Glutamatergic neuron (in vitro differentiated cells): ENCODE measurements around the gene CIC. TPM values are rescaled to one million over a fixed set of nuclear protein-coding genes. Genes with fewer than 3 reads are reported as not detected.

Source experiments
- DNase-seq: peaks from one replicate; pipeline ENCODE4 v3.0.0; 2022
- H3K27ac Mint-ChIP-seq: one replicate; pipeline ENCODE4 v1.8.0; 2020; ENCODE audit warnings: mild to moderate bottlenecking, mixed read lengths, inconsistent platforms; ENCODE audit not compliant: unreplicated experiment
- H3K27me3 Mint-ChIP-seq: one replicate; pipeline ENCODE4 v1.8.0; 2020; ENCODE audit warnings: mild to moderate bottlenecking, moderate library complexity, mixed read lengths, inconsistent platforms; ENCODE audit not compliant: unreplicated experiment
- H3K36me3 Mint-ChIP-seq: one replicate; pipeline ENCODE4 v1.8.0; 2020; ENCODE audit warnings: mild to moderate bottlenecking, mixed read lengths, inconsistent platforms; ENCODE audit not compliant: unreplicated experiment
- H3K4me1 Mint-ChIP-seq: one replicate; pipeline ENCODE4 v1.8.0; 2020; ENCODE audit warnings: mild to moderate bottlenecking, low read depth, mixed read lengths, inconsistent platforms; ENCODE audit not compliant: unreplicated experiment
- H3K4me3 Mint-ChIP-seq: one replicate; pipeline ENCODE4 v1.8.0; 2020; ENCODE audit warnings: mild to moderate bottlenecking, mixed read lengths, inconsistent platforms; ENCODE audit not compliant: unreplicated experiment
- H3K9me3 Mint-ChIP-seq: one replicate; pipeline ENCODE4 v1.8.0; 2020; ENCODE audit warnings: mild to moderate bottlenecking, moderate library complexity, mixed read lengths, inconsistent platforms; ENCODE audit not compliant: unreplicated experiment
- CTCF ChIP-seq: fragments of 200-600 bp; sonication (generic); IDR thresholded peaks from one replicate; pipeline ENCODE4 v1.5.0; 2021; ENCODE audit not compliant: partially characterized antibody, unreplicated experiment
- long read RNA-seq: library from polyadenylated mRNA; unstranded; transcript quantifications from one replicate; pipeline ENCODE4 v2.0.0, GENCODE V29; 2020; ENCODE audit not compliant: unreplicated experiment
- total RNA-seq: library from RNA; stranded (reverse); fragmentation: NEBNext Ultra II Directional; extraction: Animal tissue kit (Norgen Biotek cat#: 25700); gene quantifications from one replicate; pipeline ENCODE4 v1.2.1, GENCODE V29; 2021; ENCODE audit not compliant: unreplicated experiment

The CIC gene
- 150 TPM for total RNA-seq
- long read RNA-seq, partial matches to known transcripts = 1 of 5 reads
- long read RNA-seq, other reads (novel, unspliced or antisense) = 3 of 5 reads

- H3K4me1 Mint-ChIP-seq = peaks cover 17% of the 10 kb centered on the region
- H3K9me3 Mint-ChIP-seq = peaks cover 2% of the 10 kb centered on the region
- H3K27ac Mint-ChIP-seq = peak within 1 kb of the TSS; percentile 93
- no peak for TF ChIP-seq CTCF
- DNase-seq = peak; percentile 99
- H3K36me3 Mint-ChIP-seq = no peaks in the 10 kb centered on the region
- peak within 1 kb of the TSS; percentile 97 for H3K4me3 Mint-ChIP-seq
- H3K27me3 Mint-ChIP-seq = peaks cover 6% of the 10 kb centered on the region
These were observed at the start of gene CIC for GRCh38 chr19:42268704-42269477. Gene CIC (plus strand): TSS chr19:42269252. CDS start chr19:42271784, 2,532 bp downstream.

- peaks cover 15% of the 10 kb centered on the region for H3K4me1 Mint-ChIP-seq
- peak; percentile 98 for DNase-seq
- peaks cover 14% of the 10 kb centered on the region for H3K9me3 Mint-ChIP-seq
- no peaks in the 10 kb centered on the region for H3K36me3 Mint-ChIP-seq
- H3K27ac Mint-ChIP-seq = peak within 1 kb of the TSS; percentile 94
- peak within 1 kb of the TSS; percentile 98 for H3K4me3 Mint-ChIP-seq
- H3K27me3 Mint-ChIP-seq = peaks cover 6% of the 10 kb centered on the region
- TF ChIP-seq CTCF = peak; percentile 10
These were observed 49.0 kb upstream of the CIC start, which contains the start of gene ZNF526 for GRCh38 chr19:42219812-42220750. Gene ZNF526 (plus strand): TSS chr19:42220312. CDS start chr19:42224404, 4,092 bp downstream.

GRCh38 chr19:42220751-42221097, 48.3 kb upstream of the CIC start:
- Mint-ChIP-seq H3K4me1 (peaks cover 15% of the 10 kb centered on the region), H3K27ac (peak overlapping the region; percentile 92), H3K36me3 (no peaks in the 10 kb centered on the region), H3K27me3 (peaks cover 6% of the 10 kb centered on the region), H3K4me3 (peak overlapping the region; percentile 98), H3K9me3 (peaks cover 14% of the 10 kb centered on the region)
- no peak for DNase-seq
- TF ChIP-seq CTCF = no peak

GRCh38 chr19:42224940-42225717, 43.9 kb upstream of the CIC start:
- peaks cover 6% of the 10 kb centered on the region for H3K36me3 Mint-ChIP-seq
- no peak overlapping the region for H3K4me3 Mint-ChIP-seq
- peaks cover 7% of the 10 kb centered on the region for H3K27me3 Mint-ChIP-seq
- no peak for DNase-seq
- peaks cover 8% of the 10 kb centered on the region for H3K4me1 Mint-ChIP-seq
- H3K9me3 Mint-ChIP-seq = peaks cover 3% of the 10 kb centered on the region
- no peak for TF ChIP-seq CTCF
- H3K27ac Mint-ChIP-seq = no peak overlapping the region
